Mesodermal cell (in vitro differentiated cells): Measurements from ENCODE around the gene MSI2.

Experiments used
- H3K27ac ChIP-seq: 2 replicates; pipeline ENCODE4 v1.7.0; 2013; ENCODE audit warnings: mild to moderate bottlenecking, low read depth, low read length, moderate library complexity; ENCODE audit not compliant: severe bottlenecking
- H3K36me3 ChIP-seq: 2 replicates; pipeline ENCODE4 v1.7.1; 2013; ENCODE audit warnings: mild to moderate bottlenecking, low read length, moderate library complexity; ENCODE audit not compliant: control insufficient read depth, insufficient read depth
- H3K4me1 ChIP-seq: one replicate; pipeline ENCODE4 v1.7.1; 2013; ENCODE audit warnings: mild to moderate bottlenecking, low read length; ENCODE audit not compliant: insufficient read depth, control insufficient read depth, poor library complexity, severe bottlenecking
- H3K4me3 ChIP-seq: 2 replicates; pipeline ENCODE4 v1.7.0; 2013; ENCODE audit warnings: low read length, control low read depth, mild to moderate bottlenecking; ENCODE audit not compliant: insufficient read depth, poor library complexity, severe bottlenecking; ENCODE audit errors: extremely low read depth
- H3K9me3 ChIP-seq: 2 replicates; pipeline ENCODE4 v1.7.1; 2013; ENCODE audit warnings: mild to moderate bottlenecking, low read length, moderate library complexity; ENCODE audit not compliant: control insufficient read depth
- WGBS, 2 experiments: methylation state at CpG; one replicate each; pipeline ENCODE4 v1.1.5; 2013; ENCODE audit warnings: missing lambda C conversion rate in 2 of 2; ENCODE audit not compliant: insufficient coverage in 2 of 2; 5-methylcytosine and 5-hydroxymethylcytosine counted together

MSI2 gene

DNA sequence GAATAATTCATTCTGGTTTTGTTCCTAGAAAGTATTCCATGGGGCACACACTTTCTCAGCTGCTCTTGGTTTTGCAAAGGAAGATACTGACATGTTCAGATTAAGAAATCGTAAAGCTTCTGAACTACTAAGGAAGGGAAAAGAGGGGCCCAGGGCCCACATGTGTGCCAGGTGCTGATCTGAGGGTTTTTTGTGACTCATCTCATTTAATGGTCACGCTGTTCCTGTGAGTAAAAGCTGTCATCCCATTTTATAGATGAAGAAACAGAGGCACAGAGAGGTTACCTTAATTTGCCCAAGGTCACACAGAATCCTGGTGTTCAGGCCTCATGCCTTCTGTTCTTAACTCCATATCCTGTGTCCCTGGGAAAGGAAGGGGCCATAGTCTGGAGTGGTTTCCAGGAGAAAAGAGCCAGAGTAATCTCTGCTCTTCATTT, 113.2 kb downstream of the MSI2 start:
- H3K4me3 ChIP-seq = no peak overlapping the region
- H3K27ac ChIP-seq = peak overlapping the region; percentile 80
- H3K9me3 ChIP-seq = peaks cover 12% of the 10 kb centered on the region
- peaks cover 10% of the 10 kb centered on the region for H3K36me3 ChIP-seq
- peaks cover 49% of the 10 kb centered on the region for H3K4me1 ChIP-seq
- 85 to 100% methylated on average over 2 of the region's 2 CpGs for WGBS, 2 experiments

DNA sequence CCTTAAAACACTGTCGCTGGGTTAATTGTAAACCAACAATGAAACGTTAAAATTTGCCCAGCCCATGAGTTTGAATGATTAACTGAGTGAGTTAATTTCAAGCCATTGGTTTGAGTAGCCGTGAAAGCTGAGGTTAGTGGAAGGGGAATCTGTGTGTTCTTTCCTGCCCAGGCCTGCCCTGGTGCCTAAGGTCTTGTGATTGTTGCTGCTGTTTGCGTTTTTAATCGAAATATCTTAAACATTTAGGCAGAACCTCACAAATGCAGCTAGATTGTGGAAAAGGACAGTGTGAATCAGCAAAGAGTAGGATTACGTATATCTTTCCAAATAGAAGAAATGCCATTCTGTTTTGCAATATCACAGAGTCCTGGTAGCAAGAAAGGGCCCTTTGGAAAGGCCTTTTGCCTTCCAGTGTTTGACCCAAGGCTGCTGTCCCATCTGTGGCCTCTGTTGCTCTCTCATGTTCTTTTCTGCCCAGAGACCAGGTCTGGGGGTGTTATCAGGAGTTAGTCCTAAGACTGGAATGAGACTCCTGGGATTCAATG, 113.8 kb downstream of the MSI2 start:
- no peak overlapping the region for H3K4me3 ChIP-seq
- H3K27ac ChIP-seq = peak overlapping the region; percentile 80
- 80 to 83% methylated on average over 2 to 6 of the region's 6 CpGs for WGBS, 2 experiments

DNA sequence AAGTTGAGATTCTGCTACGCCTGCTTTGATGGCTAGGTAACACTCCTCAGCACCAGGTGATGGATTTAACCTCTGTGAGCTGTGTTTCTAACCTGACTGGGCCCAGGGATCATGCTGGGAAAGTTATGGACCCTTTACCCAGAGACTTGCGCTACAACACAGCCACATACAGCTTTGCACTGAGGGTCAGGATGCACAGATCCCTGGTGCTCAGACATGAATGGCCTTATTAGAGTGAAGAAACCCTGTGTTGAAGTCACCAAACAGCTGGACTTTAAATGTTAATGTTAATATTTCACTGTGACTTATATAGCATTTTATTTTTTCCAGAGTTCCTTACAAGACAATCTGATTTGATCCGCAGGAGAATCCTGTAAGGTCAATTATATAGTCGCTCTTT, 114.3 kb downstream of the MSI2 start:
- Histone ChIP-seq H3K9me3 (peaks cover 13% of the 10 kb centered on the region), H3K27ac (peak overlapping the region; percentile 80), H3K4me1 (peaks cover 51% of the 10 kb centered on the region), H3K4me3 (no peak overlapping the region), H3K36me3 (peaks cover 14% of the 10 kb centered on the region)
- WGBS, 2 experiments = 81 to 100% methylated on average over 2 to 3 of the region's 4 CpGs

More for the DNA sequence above, 113.8 kb downstream of the MSI2 start:
- Histone ChIP-seq H3K9me3 (peaks cover 13% of the 10 kb centered on the region), H3K36me3 (peaks cover 10% of the 10 kb centered on the region), H3K4me1 (peaks cover 51% of the 10 kb centered on the region)

- no peak overlapping the region for H3K4me3 ChIP-seq
- no peak overlapping the region for H3K27ac ChIP-seq
- peaks cover 13% of the 10 kb centered on the region for H3K9me3 ChIP-seq
- peaks cover 39% of the 10 kb centered on the region for H3K4me1 ChIP-seq
- H3K36me3 ChIP-seq = peaks cover 24% of the 10 kb centered on the region
- 83% methylated on average over 1 of the region's 3 CpGs; no CpG with 5 or more reads in 1 of the 2 experiments for WGBS, 2 experiments
Observed at GRCh38 chr17:57372156-57372555, 115.8 kb downstream of the MSI2 start.

DNA sequence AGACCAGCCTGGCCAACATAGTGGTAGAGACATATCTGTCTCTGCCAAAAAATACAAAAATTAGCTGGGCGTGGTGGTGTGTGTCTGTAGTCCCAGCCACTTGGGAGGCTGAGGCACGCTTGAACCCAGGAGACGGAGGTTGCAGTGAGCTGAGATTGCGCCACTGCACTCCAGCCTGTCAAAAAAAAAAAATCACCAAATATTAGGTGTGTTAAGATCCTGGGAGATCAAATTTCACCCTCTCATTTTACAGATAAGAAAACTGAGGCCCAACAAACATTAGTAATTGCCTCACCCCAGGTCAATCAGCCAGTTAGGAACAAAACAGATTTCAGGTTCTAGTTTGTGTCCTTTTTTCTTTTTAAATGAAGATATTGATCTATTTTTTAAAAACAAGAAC, 116.7 kb downstream of the MSI2 start:
- Histone ChIP-seq H3K4me1 (peaks cover 35% of the 10 kb centered on the region), H3K27ac (no peak overlapping the region), H3K36me3 (peaks cover 24% of the 10 kb centered on the region), H3K4me3 (no peak overlapping the region), H3K9me3 (peaks cover 13% of the 10 kb centered on the region)
- WGBS, 2 experiments = 100% methylated on average over 3 to 4 of the region's 4 CpGs

GRCh38 chr17:57373756-57374155, 117.4 kb downstream of the MSI2 start:
- WGBS, 2 experiments = no CpG with 5 or more reads among the region's 2 CpGs

DNA sequence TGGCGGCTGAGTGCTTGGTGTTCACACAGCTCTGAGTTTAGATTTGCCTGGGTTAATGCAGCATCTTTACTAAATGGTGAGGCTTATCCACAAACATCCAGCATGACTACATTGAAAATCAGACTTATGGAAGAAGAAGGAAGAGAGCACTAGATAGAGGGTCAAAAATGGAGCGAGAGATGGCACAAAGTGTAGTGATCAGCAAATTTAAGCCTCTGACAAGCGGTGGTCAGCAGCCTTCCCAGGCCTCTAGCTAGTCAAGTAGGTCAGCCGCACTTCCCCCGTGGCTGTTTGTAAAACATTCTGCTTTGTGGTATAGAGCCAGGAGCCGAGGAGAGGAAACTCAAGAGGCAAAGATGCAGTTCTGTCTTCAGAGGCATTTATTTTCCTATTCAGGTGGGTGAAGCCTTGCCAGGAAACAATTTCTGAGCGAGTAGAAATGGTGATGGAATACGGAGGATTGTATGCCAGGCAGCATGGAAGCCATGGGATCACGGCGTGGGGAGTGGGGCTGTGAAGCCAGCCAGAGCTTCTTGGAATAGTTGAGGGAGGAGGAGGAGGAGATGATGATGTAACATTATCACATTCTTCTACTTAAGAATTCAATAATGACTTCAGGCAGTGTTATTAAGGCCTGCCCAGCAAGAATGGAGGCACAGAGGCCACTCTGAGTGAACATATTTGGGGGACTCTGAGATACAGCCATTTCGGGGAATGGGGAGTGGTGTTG, 118.9 kb downstream of the MSI2 start:
- 90% methylated on average over 8 of the region's 11 CpGs for WGBS, 2 experiments
- Histone ChIP-seq H3K36me3 (peaks cover 24% of the 10 kb centered on the region), H3K27ac (no peak overlapping the region), H3K4me3 (no peak overlapping the region), H3K4me1 (peaks cover 37% of the 10 kb centered on the region), H3K9me3 (peaks cover 13% of the 10 kb centered on the region)

More at GRCh38 chr17:57373756-57374155, 117.4 kb downstream of the MSI2 start:
- peaks cover 13% of the 10 kb centered on the region for H3K9me3 ChIP-seq
- no peak overlapping the region for H3K4me3 ChIP-seq
- peaks cover 24% of the 10 kb centered on the region for H3K36me3 ChIP-seq
- H3K4me1 ChIP-seq = peaks cover 37% of the 10 kb centered on the region
- no peak overlapping the region for H3K27ac ChIP-seq

GRCh38 chr17:57375770-57376225, 119.5 kb downstream of the MSI2 start:
- no peak overlapping the region for H3K27ac ChIP-seq
- no peak overlapping the region for H3K4me3 ChIP-seq
- H3K36me3 ChIP-seq = peaks cover 28% of the 10 kb centered on the region
- WGBS, 2 experiments = 85 to 96% methylated on average over 5 of the region's 12 CpGs
- H3K4me1 ChIP-seq = peaks cover 34% of the 10 kb centered on the region
- peaks cover 13% of the 10 kb centered on the region for H3K9me3 ChIP-seq

DNA sequence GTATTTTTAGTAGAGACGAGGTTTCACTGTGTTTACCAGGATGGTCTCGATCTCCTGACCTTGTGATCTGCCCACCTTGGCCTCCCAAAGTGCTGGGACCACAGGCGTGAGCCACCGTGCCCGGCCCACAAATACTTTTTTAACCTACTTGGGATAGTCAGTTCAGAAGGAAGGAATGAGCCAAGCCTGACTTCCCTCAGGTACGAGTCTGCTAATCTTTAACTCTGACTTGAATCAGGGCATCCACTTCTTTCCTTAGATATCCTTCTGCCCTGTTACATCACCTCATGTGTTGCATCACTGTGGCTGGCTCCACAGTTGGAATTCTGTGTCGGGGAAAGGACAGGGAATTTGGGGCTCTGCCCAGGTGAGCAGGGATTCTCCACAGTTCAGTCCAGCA, 120.8 kb downstream of the MSI2 start:
- 95 to 98% methylated on average over 7 of the region's 7 CpGs for WGBS, 2 experiments
- no peak overlapping the region for H3K27ac ChIP-seq
- peaks cover 28% of the 10 kb centered on the region for H3K4me1 ChIP-seq
- no peak overlapping the region for H3K4me3 ChIP-seq
- H3K36me3 ChIP-seq = peaks cover 29% of the 10 kb centered on the region
- H3K9me3 ChIP-seq = peaks cover 13% of the 10 kb centered on the region

GRCh38 chr17:57379237-57379894, 123.0 kb downstream of the MSI2 start:
- Histone ChIP-seq H3K4me1 (peaks cover 36% of the 10 kb centered on the region), H3K4me3 (no peak overlapping the region), H3K27ac (peak overlapping the region; percentile 89), H3K9me3 (peaks cover 2% of the 10 kb centered on the region), H3K36me3 (peaks cover 30% of the 10 kb centered on the region)
- WGBS, 2 experiments = 25 to 30% methylated on average over 2 to 4 of the region's 13 CpGs
